MM.1S (cell line): ENCODE measurements around the gene NTN1.

Experiments
- DNase-seq: peaks from one replicate; pipeline ENCODE4 v3.0.0-alpha.2; 2015
- H2AFZ ChIP-seq: fragments of 300-600 bp; sonication (generic); 2 replicates; pipeline ENCODE4 v1.6.0; 2016; ENCODE audit warnings: antibody characterized with exemption, low read length
- H3F3A ChIP-seq: fragments of 300-600 bp; sonication (generic); 2 replicates; pipeline ENCODE4 v1.6.1; 2016; ENCODE audit warnings: mild to moderate bottlenecking, antibody characterized with exemption, low read length, moderate library complexity, mixed read lengths; ENCODE audit not compliant: insufficient read depth
- H3K27ac ChIP-seq: fragments of 300-600 bp; sonication (generic); 2 replicates; pipeline ENCODE4 v1.5.1; 2016; ENCODE audit warnings: mild to moderate bottlenecking, low read length
- H3K27me3 ChIP-seq: fragments of 300-600 bp; sonication (generic); replicated peaks from 2 replicates; pipeline ENCODE4 v1.6.0; 2016; ENCODE audit warnings: low read length; ENCODE audit not compliant: insufficient read depth
- H3K36me3 ChIP-seq: fragments of 300-600 bp; sonication (generic); replicated peaks from 2 replicates; pipeline ENCODE4 v1.6.1; 2016; ENCODE audit warnings: mild to moderate bottlenecking, low read length, mixed read lengths; ENCODE audit not compliant: insufficient read depth
- H3K4me1 ChIP-seq: fragments of 300-600 bp; sonication (generic); 2 replicates; pipeline ENCODE4 v1.6.1; 2016; ENCODE audit warnings: low read length, mixed read lengths
- H3K4me2 ChIP-seq: fragments of 300-600 bp; sonication (generic); 2 replicates; pipeline ENCODE4 v1.6.0; 2016; ENCODE audit warnings: low read depth, low read length
- H3K4me3 ChIP-seq: fragments of 300-600 bp; sonication (generic); 2 replicates; pipeline ENCODE4 v1.5.1; 2016; ENCODE audit warnings: low read length, mixed read lengths
- H3K79me2 ChIP-seq: fragments of 300-600 bp; sonication (generic); 2 replicates; pipeline ENCODE4 v1.6.1; 2016; ENCODE audit warnings: mixed run types, low read length, mixed read lengths
- H3K9ac ChIP-seq: fragments of 300-600 bp; sonication (generic); 2 replicates; pipeline ENCODE4 v1.6.1; 2016; ENCODE audit warnings: low read length, mixed read lengths
- H3K9me2 ChIP-seq: fragments of 300-600 bp; sonication (generic); replicated peaks from 2 replicates; pipeline ENCODE4 v1.6.1; 2016; ENCODE audit warnings: mild to moderate bottlenecking, low read length, mixed read lengths; ENCODE audit not compliant: insufficient read depth
- H3K9me3 ChIP-seq: fragments of 300-600 bp; sonication (generic); replicated peaks from 2 replicates; pipeline ENCODE4 v1.6.1; 2016; ENCODE audit warnings: mild to moderate bottlenecking, low read length, mixed read lengths; ENCODE audit not compliant: insufficient read depth
- H4K20me1 ChIP-seq: fragments of 300-600 bp; sonication (generic); 2 replicates; pipeline ENCODE4 v1.6.1; 2016; ENCODE audit warnings: mild to moderate bottlenecking, low read length, moderate library complexity, mixed read lengths; ENCODE audit not compliant: insufficient read depth
- EZH2 ChIP-seq: fragments of 300-600 bp; sonication (generic); optimal IDR thresholded peaks from 2 replicates; pipeline ENCODE3; 2017; ENCODE audit warnings: low read depth, mild to moderate bottlenecking, antibody characterized with exemption, low read length, mixed read lengths
- EZH2phosphoT487 ChIP-seq: fragments of 300-600 bp; sonication (generic); IDR thresholded peaks from 2 replicates; pipeline ENCODE4 v1.6.1; 2018; ENCODE audit warnings: antibody characterized with exemption, low read length
- TF ChIP-seq, protein P1 (sequence below): fragments of 300-600 bp; sonication (generic); IDR thresholded peaks from 2 replicates; pipeline ENCODE4 v1.5.1; 2016; ENCODE audit warnings: antibody characterized with exemption, low read length, mixed read lengths

NTN1 gene

DNA sequence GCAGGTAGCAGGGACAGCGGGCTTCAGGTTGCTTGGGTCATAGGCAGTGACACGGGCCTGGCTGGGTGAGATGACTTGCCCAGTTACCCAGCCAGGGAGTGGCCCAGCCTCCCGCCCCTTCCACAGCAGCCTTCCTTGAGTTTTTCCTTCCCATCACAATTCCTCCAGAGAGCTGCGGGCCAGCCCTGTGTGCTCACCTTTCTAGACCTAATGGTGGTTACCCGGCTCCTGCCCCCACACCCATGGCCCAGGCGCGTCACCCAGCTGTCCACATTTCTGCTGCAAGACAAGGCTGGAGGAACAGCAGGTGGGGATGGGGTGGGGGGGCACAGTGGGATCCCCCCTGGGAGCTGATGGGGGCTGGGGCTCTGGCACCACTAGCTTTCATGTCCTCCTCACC, 203.2 kb downstream of the NTN1 start:
- no peak overlapping the region for H3K9ac ChIP-seq
- DNase-seq: no peak
- no peak for TF ChIP-seq EZH2
- TF ChIP-seq EZH2phosphoT487: no peak
- TF ChIP-seq, protein P1, sequence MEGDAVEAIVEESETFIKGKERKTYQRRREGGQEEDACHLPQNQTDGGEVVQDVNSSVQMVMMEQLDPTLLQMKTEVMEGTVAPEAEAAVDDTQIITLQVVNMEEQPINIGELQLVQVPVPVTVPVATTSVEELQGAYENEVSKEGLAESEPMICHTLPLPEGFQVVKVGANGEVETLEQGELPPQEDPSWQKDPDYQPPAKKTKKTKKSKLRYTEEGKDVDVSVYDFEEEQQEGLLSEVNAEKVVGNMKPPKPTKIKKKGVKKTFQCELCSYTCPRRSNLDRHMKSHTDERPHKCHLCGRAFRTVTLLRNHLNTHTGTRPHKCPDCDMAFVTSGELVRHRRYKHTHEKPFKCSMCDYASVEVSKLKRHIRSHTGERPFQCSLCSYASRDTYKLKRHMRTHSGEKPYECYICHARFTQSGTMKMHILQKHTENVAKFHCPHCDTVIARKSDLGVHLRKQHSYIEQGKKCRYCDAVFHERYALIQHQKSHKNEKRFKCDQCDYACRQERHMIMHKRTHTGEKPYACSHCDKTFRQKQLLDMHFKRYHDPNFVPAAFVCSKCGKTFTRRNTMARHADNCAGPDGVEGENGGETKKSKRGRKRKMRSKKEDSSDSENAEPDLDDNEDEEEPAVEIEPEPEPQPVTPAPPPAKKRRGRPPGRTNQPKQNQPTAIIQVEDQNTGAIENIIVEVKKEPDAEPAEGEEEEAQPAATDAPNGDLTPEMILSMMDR: no peak
- peaks cover 44% of the 10 kb centered on the region for H3K27me3 ChIP-seq
- H2AFZ ChIP-seq: no peak overlapping the region
- no peaks in the 10 kb centered on the region for H3K9me3 ChIP-seq
- peaks cover 8% of the 10 kb centered on the region; the same call in 1 of the 2 replicates for H3K4me1 ChIP-seq
- no peak overlapping the region for H3K4me2 ChIP-seq
- no peaks in the 10 kb centered on the region for H3K36me3 ChIP-seq
- no peaks in the 10 kb centered on the region for H3K9me2 ChIP-seq
- H3K79me2 ChIP-seq: no peaks in the 10 kb centered on the region
- H3F3A ChIP-seq: no peaks in the 10 kb centered on the region
- no peak overlapping the region for H3K4me3 ChIP-seq
- H4K20me1 ChIP-seq: no peaks in the 10 kb centered on the region
- H3K27ac ChIP-seq: no peak overlapping the region

DNA sequence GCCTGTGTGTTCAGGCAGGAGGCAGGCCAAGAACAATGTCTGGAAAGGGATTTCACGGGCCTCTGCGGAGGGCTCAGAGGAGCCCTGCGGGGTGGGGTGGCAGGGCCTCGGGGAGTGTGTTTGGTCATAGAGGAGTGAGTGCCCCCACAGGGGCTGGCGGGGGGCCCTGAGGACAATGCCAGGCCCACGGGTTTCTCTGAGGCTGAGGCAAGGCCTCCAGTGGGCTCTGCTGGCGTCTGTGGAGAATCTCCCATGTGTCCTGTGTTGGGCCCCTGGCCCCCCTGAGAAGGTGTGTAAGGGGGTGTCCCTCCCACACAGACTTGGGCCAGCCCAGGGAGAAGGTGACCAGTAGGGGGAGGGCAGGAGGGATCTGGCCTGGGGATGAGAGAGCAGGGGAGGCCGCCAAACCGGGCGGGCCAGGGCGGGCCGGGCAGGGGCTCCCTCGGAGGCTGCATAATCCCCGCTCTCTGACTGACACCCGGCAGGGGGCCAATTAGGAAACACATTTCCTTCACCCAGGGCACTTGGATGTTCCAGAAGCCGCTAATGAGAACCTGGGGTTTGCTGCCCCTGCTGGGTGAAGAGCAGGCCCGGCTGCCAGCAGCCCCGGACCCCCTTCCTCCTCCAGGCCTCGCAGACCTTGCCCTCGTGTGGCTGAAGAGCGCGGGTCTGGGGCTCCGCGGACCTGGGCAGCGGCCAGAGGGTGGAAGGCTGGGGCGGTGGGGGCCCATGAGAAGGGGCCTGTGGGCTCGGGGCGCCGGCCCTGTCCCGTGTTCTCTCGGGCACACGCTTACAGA, 204.2 kb downstream of the NTN1 start:
- H3K9ac ChIP-seq: no peak overlapping the region
- no peak overlapping the region for H3K4me3 ChIP-seq
- no peak overlapping the region for H3K4me2 ChIP-seq
- H3K4me1 ChIP-seq: peaks cover 8% of the 10 kb centered on the region; the same call in 1 of the 2 replicates
- no peaks in the 10 kb centered on the region for H4K20me1 ChIP-seq
- TF ChIP-seq EZH2phosphoT487: no peak
- no peak for TF ChIP-seq EZH2
- TF ChIP-seq, protein P1: no peak
- H3F3A ChIP-seq: no peaks in the 10 kb centered on the region
- no peaks in the 10 kb centered on the region for H3K79me2 ChIP-seq
- H3K9me2 ChIP-seq: no peaks in the 10 kb centered on the region
- no peak for DNase-seq
- H3K36me3 ChIP-seq: no peaks in the 10 kb centered on the region
- no peaks in the 10 kb centered on the region for H3K9me3 ChIP-seq
- H3K27me3 ChIP-seq: peaks cover 39% of the 10 kb centered on the region
- H2AFZ ChIP-seq: no peak overlapping the region
- no peak overlapping the region for H3K27ac ChIP-seq

DNA sequence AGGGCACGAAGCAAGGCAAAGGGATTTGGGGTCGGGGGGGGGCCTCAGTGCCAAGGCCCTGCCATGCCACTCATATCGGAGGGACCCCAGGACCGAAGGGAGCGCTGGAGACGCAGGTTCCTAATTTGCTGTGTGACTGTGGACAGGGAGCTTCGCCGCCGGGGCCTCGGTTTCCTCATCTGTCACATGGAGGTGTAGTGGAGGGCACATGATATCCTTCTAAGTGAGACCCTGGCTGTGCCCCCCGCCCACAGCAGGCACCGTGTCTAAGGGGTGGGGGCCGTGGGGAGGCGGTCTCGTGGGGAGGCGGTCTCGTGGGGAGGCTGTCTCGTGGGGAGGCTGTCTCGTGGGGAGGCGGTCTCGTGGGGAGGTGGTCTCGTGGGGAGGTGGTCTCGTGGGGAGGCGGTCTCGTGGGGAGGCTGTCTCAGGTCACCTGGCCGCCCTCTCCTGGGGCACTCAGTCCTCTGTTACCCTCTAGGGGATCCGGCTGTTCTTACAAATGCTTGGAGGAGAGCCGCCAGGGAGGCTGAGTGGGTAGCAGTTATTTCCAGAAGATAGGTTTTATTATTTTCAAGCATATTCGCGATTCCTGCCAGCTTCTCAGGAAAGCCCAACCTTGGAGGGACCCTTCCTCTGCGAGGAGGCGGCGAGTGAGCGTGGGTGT, 205.0 kb downstream of the NTN1 start:
- H3K4me2 ChIP-seq: peak overlapping the region; percentile 34; the same call in 1 of the 2 replicates

More for the DNA sequence above, 205.0 kb downstream of the NTN1 start:
- no peaks in the 10 kb centered on the region for H3K79me2 ChIP-seq
- DNase-seq: no peak
- no peaks in the 10 kb centered on the region for H4K20me1 ChIP-seq
- no peak overlapping the region for H3K27ac ChIP-seq
- H3K36me3 ChIP-seq: no peaks in the 10 kb centered on the region
- no peaks in the 10 kb centered on the region for H3K9me3 ChIP-seq
- peaks cover 39% of the 10 kb centered on the region for H3K27me3 ChIP-seq
- TF ChIP-seq, protein P1: no peak
- TF ChIP-seq EZH2phosphoT487 (no peak), EZH2 (no peak)
- H3K4me1 ChIP-seq: peaks cover 8% of the 10 kb centered on the region; the same call in 1 of the 2 replicates
- H2AFZ ChIP-seq: no peak overlapping the region
- H3F3A ChIP-seq: no peaks in the 10 kb centered on the region
- no peak overlapping the region for H3K4me3 ChIP-seq
- H3K9me2 ChIP-seq: no peaks in the 10 kb centered on the region
- no peak overlapping the region for H3K9ac ChIP-seq
